ENCODE measurements around the gene TCERG1L.

TCERG1L gene

GRCh38 chr10:131300508-131300907, 11.0 kb downstream of the TCERG1L start:
- H3K9me3 Mint-ChIP-seq = peaks cover 5% of the 10 kb centered on the region
- no peak overlapping the region for H3K27ac Mint-ChIP-seq
- H3K4me1 Mint-ChIP-seq = no peaks in the 10 kb centered on the region
- no peak overlapping the region for H3K4me3 Mint-ChIP-seq
- H3K36me3 Mint-ChIP-seq = no peaks in the 10 kb centered on the region
- DNase-seq = no peak
- H3K27me3 Mint-ChIP-seq = no peaks in the 10 kb centered on the region
- CTCF ChIA-PET = no interaction called here

- no peak overlapping the region for H3K27ac Mint-ChIP-seq
- CTCF ChIA-PET = no interaction called here
- no peak for DNase-seq
- no peak overlapping the region for H3K4me3 Mint-ChIP-seq
- H3K4me1 Mint-ChIP-seq = no peaks in the 10 kb centered on the region
- no peaks in the 10 kb centered on the region for H3K9me3 Mint-ChIP-seq
- H3K27me3 Mint-ChIP-seq = no peaks in the 10 kb centered on the region
- no peaks in the 10 kb centered on the region for H3K36me3 Mint-ChIP-seq
These were observed 20.7 kb downstream of the TCERG1L start for GRCh38 chr10:131290781-131291180.

- no peaks in the 10 kb centered on the region for H3K9me3 Mint-ChIP-seq
- peaks cover 4% of the 10 kb centered on the region for H3K27me3 Mint-ChIP-seq
- H3K4me3 Mint-ChIP-seq = no peak overlapping the region
- H3K27ac Mint-ChIP-seq = no peak overlapping the region
- H3K4me1 Mint-ChIP-seq = no peaks in the 10 kb centered on the region
- CTCF ChIA-PET = interaction anchor here (0.6 kb wide), 1 partner anchor 61 kb away, joined by 3 read pairs; no protein-coding TSS in a partner anchor
- DNase-seq = no peak
- H3K36me3 Mint-ChIP-seq = no peaks in the 10 kb centered on the region
These were observed 22.9 kb downstream of the TCERG1L start for GRCh38 chr10:131288648-131289047.

- H3K27me3 Mint-ChIP-seq = peaks cover 4% of the 10 kb centered on the region
- no peak overlapping the region for H3K4me3 Mint-ChIP-seq
- no peak overlapping the region for H3K27ac Mint-ChIP-seq
- CTCF ChIA-PET = no interaction called here
- DNase-seq = no peak
- H3K36me3 Mint-ChIP-seq = no peaks in the 10 kb centered on the region
- no peaks in the 10 kb centered on the region for H3K9me3 Mint-ChIP-seq
- no peaks in the 10 kb centered on the region for H3K4me1 Mint-ChIP-seq
These were observed 28.6 kb downstream of the TCERG1L start for GRCh38 chr10:131282961-131283360.

- Mint-ChIP-seq H3K9me3 (peaks cover 2% of the 10 kb centered on the region), H3K4me1 (no peaks in the 10 kb centered on the region), H3K27me3 (peaks cover under 1% of the 10 kb centered on the region), H3K27ac (no peak overlapping the region), H3K4me3 (no peak overlapping the region), H3K36me3 (no peaks in the 10 kb centered on the region)
- CTCF ChIA-PET = no interaction called here
- DNase-seq = no peak
These were observed 31.4 kb downstream of the TCERG1L start for GRCh38 chr10:131280101-131280500.

- no peak overlapping the region for H3K4me3 Mint-ChIP-seq
- DNase-seq = no peak
- H3K27me3 Mint-ChIP-seq = no peaks in the 10 kb centered on the region
- H3K4me1 Mint-ChIP-seq = no peaks in the 10 kb centered on the region
- peaks cover 2% of the 10 kb centered on the region for H3K9me3 Mint-ChIP-seq
- no peaks in the 10 kb centered on the region for H3K36me3 Mint-ChIP-seq
- H3K27ac Mint-ChIP-seq = no peak overlapping the region
- CTCF ChIA-PET = no interaction called here
These were observed 32.0 kb downstream of the TCERG1L start for GRCh38 chr10:131279516-131279915.

GRCh38 chr10:131277969-131278368, 33.6 kb downstream of the TCERG1L start:
- CTCF ChIA-PET = no interaction called here
- H3K4me3 Mint-ChIP-seq = no peak overlapping the region
- H3K9me3 Mint-ChIP-seq = peaks cover 2% of the 10 kb centered on the region
- no peaks in the 10 kb centered on the region for H3K4me1 Mint-ChIP-seq
- no peaks in the 10 kb centered on the region for H3K36me3 Mint-ChIP-seq
- no peak for DNase-seq
- no peaks in the 10 kb centered on the region for H3K27me3 Mint-ChIP-seq
- no peak overlapping the region for H3K27ac Mint-ChIP-seq

- CTCF ChIA-PET = no interaction called here
- H3K27me3 Mint-ChIP-seq = no peaks in the 10 kb centered on the region
These were observed 34.2 kb downstream of the TCERG1L start for GRCh38 chr10:131277278-131277677.

GRCh38 chr10:131275691-131276090, 35.8 kb downstream of the TCERG1L start:
- Mint-ChIP-seq H3K27me3 (no peaks in the 10 kb centered on the region), H3K36me3 (no peaks in the 10 kb centered on the region), H3K4me3 (no peak overlapping the region), H3K27ac (no peak overlapping the region), H3K9me3 (peaks cover 2% of the 10 kb centered on the region), H3K4me1 (no peaks in the 10 kb centered on the region)
- DNase-seq = no peak
- CTCF ChIA-PET = no interaction called here

More at GRCh38 chr10:131277278-131277677, 34.2 kb downstream of the TCERG1L start:
- Mint-ChIP-seq H3K36me3 (no peaks in the 10 kb centered on the region), H3K9me3 (peaks cover 2% of the 10 kb centered on the region), H3K4me1 (no peaks in the 10 kb centered on the region), H3K4me3 (no peak overlapping the region), H3K27ac (no peak overlapping the region)
- no peak for DNase-seq

- Mint-ChIP-seq H3K9me3 (peaks cover 2% of the 10 kb centered on the region), H3K27me3 (no peaks in the 10 kb centered on the region), H3K27ac (no peak overlapping the region), H3K4me3 (no peak overlapping the region), H3K4me1 (no peaks in the 10 kb centered on the region), H3K36me3 (no peaks in the 10 kb centered on the region)
- CTCF ChIA-PET = no interaction called here
- no peak for DNase-seq
These were observed 36.6 kb downstream of the TCERG1L start for GRCh38 chr10:131274883-131275282.

GRCh38 chr10:131274133-131274880, 37.2 kb downstream of the TCERG1L start:
- H3K36me3 Mint-ChIP-seq = no peaks in the 10 kb centered on the region
- no peak overlapping the region for H3K4me3 Mint-ChIP-seq
- peaks cover 2% of the 10 kb centered on the region for H3K9me3 Mint-ChIP-seq
- no peak for DNase-seq
- H3K27me3 Mint-ChIP-seq = no peaks in the 10 kb centered on the region
- H3K4me1 Mint-ChIP-seq = no peaks in the 10 kb centered on the region
- H3K27ac Mint-ChIP-seq = no peak overlapping the region
- CTCF ChIA-PET = no interaction called here

GRCh38 chr10:131273476-131273875, 38.0 kb downstream of the TCERG1L start:
- Mint-ChIP-seq H3K27ac (no peak overlapping the region), H3K9me3 (peaks cover 2% of the 10 kb centered on the region), H3K4me3 (no peak overlapping the region), H3K36me3 (no peaks in the 10 kb centered on the region), H3K4me1 (no peaks in the 10 kb centered on the region), H3K27me3 (no peaks in the 10 kb centered on the region)
- DNase-seq = no peak
- CTCF ChIA-PET = no interaction called here

- H3K4me1 Mint-ChIP-seq = no peaks in the 10 kb centered on the region
- peaks cover 2% of the 10 kb centered on the region for H3K9me3 Mint-ChIP-seq
- CTCF ChIA-PET = no interaction called here
- no peak overlapping the region for H3K4me3 Mint-ChIP-seq
- no peak for DNase-seq
- no peaks in the 10 kb centered on the region for H3K27me3 Mint-ChIP-seq
- no peaks in the 10 kb centered on the region for H3K36me3 Mint-ChIP-seq
- no peak overlapping the region for H3K27ac Mint-ChIP-seq
These were observed 38.5 kb downstream of the TCERG1L start for GRCh38 chr10:131272897-131273451.

- no peak overlapping the region for H3K4me3 Mint-ChIP-seq
- H3K36me3 Mint-ChIP-seq = no peaks in the 10 kb centered on the region
- no peaks in the 10 kb centered on the region for H3K4me1 Mint-ChIP-seq
- DNase-seq = no peak
- H3K9me3 Mint-ChIP-seq = no peaks in the 10 kb centered on the region
- no peak overlapping the region for H3K27ac Mint-ChIP-seq
- CTCF ChIA-PET = no interaction called here
- H3K27me3 Mint-ChIP-seq = no peaks in the 10 kb centered on the region
These were observed 39.6 kb downstream of the TCERG1L start for GRCh38 chr10:131271966-131272365.

GRCh38 chr10:131271195-131271880, 40.2 kb downstream of the TCERG1L start:
- no peak overlapping the region for H3K4me3 Mint-ChIP-seq
- DNase-seq = no peak
- no peaks in the 10 kb centered on the region for H3K4me1 Mint-ChIP-seq
- no peaks in the 10 kb centered on the region for H3K27me3 Mint-ChIP-seq
- H3K9me3 Mint-ChIP-seq = no peaks in the 10 kb centered on the region
- CTCF ChIA-PET = no interaction called here
- no peak overlapping the region for H3K27ac Mint-ChIP-seq
- no peaks in the 10 kb centered on the region for H3K36me3 Mint-ChIP-seq

Measured in activated naive CD4-positive, alpha-beta T cell treated with anti-CD3 and anti-CD28 coated beads, Interleukin-2, amount 10 ng/mL, durations not matched to agents 7 days and 5 days (primary cell).